ENCODE results near the gene PPP2R2C.

PPP2R2C gene

GRCh38 chr4:6318206-6318605 is 154.2 kb downstream of the PPP2R2C start:
- Histone ChIP-seq H3K9me3 (ENCODE audit: control insufficient read depth, low read length) (peaks cover 5% of the 10 kb centered on the region), H2AK5ac (ENCODE audit: low read length, severe bottlenecking) (no peak overlapping the region), H3K14ac (ENCODE audit: low read length in 2 of 2) (no peak overlapping the region), H2BK5ac (ENCODE audit: low read depth, low read length, poor library complexity, severe bottlenecking) (no peak overlapping the region), H3K27ac (ENCODE audit: low read length, poor library complexity, severe bottlenecking) (no peak overlapping the region), H4K91ac (ENCODE audit: low read length) (no peak overlapping the region), H3K27me3 (ENCODE audit: control insufficient read depth in 1 of 2, insufficient read depth in 1 of 2, low read length in 2 of 2) (peaks cover 0 to 81% of the 10 kb centered on the region in 2 experiments), H3K79me1 (replicated peaks; ENCODE audit: low read length, poor library complexity, severe bottlenecking) (no peaks in the 10 kb centered on the region), H2BK120ac (ENCODE audit: low read depth, low read length) (no peak overlapping the region), H4K8ac (ENCODE audit: low read length) (no peak overlapping the region), H3K23ac (ENCODE audit: low read length in 2 of 2) (no peak overlapping the region), H3K36me3 (ENCODE audit: control insufficient read depth in 1 of 2, insufficient read depth in 2 of 2, low read depth in 1 of 2, low read length in 2 of 2) (no peaks in the 10 kb centered on the region), H2BK15ac (ENCODE audit: low read depth, poor library complexity, severe bottlenecking) (no peak overlapping the region), H2AFZ (ENCODE audit: low read depth, low read length) (no peak overlapping the region), H3K4me1 (ENCODE audit: control insufficient read depth, insufficient read depth, low read depth, low read length) (peaks cover 17% of the 10 kb centered on the region), H2BK12ac (ENCODE audit: low read length in 2 of 2) (no peak overlapping the region), H3K18ac (ENCODE audit: low read depth in 1 of 2, low read length in 2 of 2) (no peak overlapping the region), H3K4ac (ENCODE audit: low read depth in 1 of 2, low read length in 2 of 2) (no peak overlapping the region), H3K9ac (ENCODE audit: low read length) (no peak overlapping the region), H3K4me3 (ENCODE audit: insufficient read depth in 1 of 2, low read depth in 1 of 2, low read length in 2 of 2) (no peak overlapping the region), H3K4me2 (ENCODE audit: low read length, poor library complexity, severe bottlenecking) (no peak overlapping the region)
- WGBS: 85% methylated on average over 12 of the region's 12 CpGs
- no peak for DNase-seq

- H2BK15ac ChIP-seq (ENCODE audit: low read depth, poor library complexity, severe bottlenecking): no peak overlapping the region
- H3K9me3 ChIP-seq (ENCODE audit: control insufficient read depth, low read length): peaks cover 5% of the 10 kb centered on the region
- no peaks in the 10 kb centered on the region for H3K36me3 ChIP-seq (ENCODE audit: control insufficient read depth in 1 of 2, insufficient read depth in 2 of 2, low read depth in 1 of 2, low read length in 2 of 2)
- H3K9ac ChIP-seq (ENCODE audit: low read length): no peak overlapping the region
- no peak overlapping the region for H3K23ac ChIP-seq (ENCODE audit: low read length in 2 of 2)
- H3K79me1 ChIP-seq (replicated peaks; ENCODE audit: low read length, poor library complexity, severe bottlenecking): no peaks in the 10 kb centered on the region
- no peak overlapping the region for H3K27ac ChIP-seq (ENCODE audit: low read length, poor library complexity, severe bottlenecking)
- DNase-seq: no peak
- no peak overlapping the region for H4K8ac ChIP-seq (ENCODE audit: low read length)
- H3K4ac ChIP-seq (ENCODE audit: low read depth in 1 of 2, low read length in 2 of 2): no peak overlapping the region
- peaks cover 9% of the 10 kb centered on the region for H3K4me1 ChIP-seq (ENCODE audit: control insufficient read depth, insufficient read depth, low read depth, low read length)
- no peak overlapping the region for H4K91ac ChIP-seq (ENCODE audit: low read length)
- H2BK120ac ChIP-seq (ENCODE audit: low read depth, low read length): no peak overlapping the region
- H3K4me3 ChIP-seq (ENCODE audit: insufficient read depth in 1 of 2, low read depth in 1 of 2, low read length in 2 of 2): no peak overlapping the region
- no peak overlapping the region for H2AK5ac ChIP-seq (ENCODE audit: low read length, severe bottlenecking)
- no peak overlapping the region for H2BK12ac ChIP-seq (ENCODE audit: low read length in 2 of 2)
- H2AFZ ChIP-seq (ENCODE audit: low read depth, low read length): no peak overlapping the region
- H3K4me2 ChIP-seq (ENCODE audit: low read length, poor library complexity, severe bottlenecking): no peak overlapping the region
- 83% methylated on average over 5 of the region's 6 CpGs for WGBS
- H2BK5ac ChIP-seq (ENCODE audit: low read depth, low read length, poor library complexity, severe bottlenecking): no peak overlapping the region
- no peak overlapping the region for H3K18ac ChIP-seq (ENCODE audit: low read depth in 1 of 2, low read length in 2 of 2)
- H3K14ac ChIP-seq (ENCODE audit: low read length in 2 of 2): no peak overlapping the region
- H3K27me3 ChIP-seq (ENCODE audit: control insufficient read depth in 1 of 2, insufficient read depth in 1 of 2, low read length in 2 of 2): peaks cover 0 to 82% of the 10 kb centered on the region in 2 experiments
Observed at GRCh38 chr4:6316461-6317003, 155.9 kb downstream of the PPP2R2C start.

GRCh38 chr4:6313216-6313615 is 159.2 kb downstream of the PPP2R2C start:
- Histone ChIP-seq H3K4me1 (ENCODE audit: control insufficient read depth, insufficient read depth, low read depth, low read length) (peaks cover 3% of the 10 kb centered on the region), H4K8ac (ENCODE audit: low read length) (no peak overlapping the region), H2BK120ac (ENCODE audit: low read depth, low read length) (no peak overlapping the region), H3K27me3 (ENCODE audit: control insufficient read depth in 1 of 2, insufficient read depth in 1 of 2, low read length in 2 of 2) (peaks cover 0 to 87% of the 10 kb centered on the region in 2 experiments), H2AK5ac (ENCODE audit: low read length, severe bottlenecking) (no peak overlapping the region), H3K79me1 (replicated peaks; ENCODE audit: low read length, poor library complexity, severe bottlenecking) (no peaks in the 10 kb centered on the region), H3K4me2 (ENCODE audit: low read length, poor library complexity, severe bottlenecking) (no peak overlapping the region), H2BK12ac (ENCODE audit: low read length in 2 of 2) (no peak overlapping the region), H3K23ac (ENCODE audit: low read length in 2 of 2) (no peak overlapping the region), H3K14ac (ENCODE audit: low read length in 2 of 2) (no peak overlapping the region), H3K9ac (ENCODE audit: low read length) (no peak overlapping the region), H2BK5ac (ENCODE audit: low read depth, low read length, poor library complexity, severe bottlenecking) (no peak overlapping the region), H4K91ac (ENCODE audit: low read length) (no peak overlapping the region), H3K18ac (ENCODE audit: low read depth in 1 of 2, low read length in 2 of 2) (no peak overlapping the region), H3K4ac (ENCODE audit: low read depth in 1 of 2, low read length in 2 of 2) (no peak overlapping the region), H2BK15ac (ENCODE audit: low read depth, poor library complexity, severe bottlenecking) (no peak overlapping the region), H3K36me3 (ENCODE audit: control insufficient read depth in 1 of 2, insufficient read depth in 2 of 2, low read depth in 1 of 2, low read length in 2 of 2) (no peaks in the 10 kb centered on the region), H3K27ac (ENCODE audit: low read length, poor library complexity, severe bottlenecking) (no peak overlapping the region), H2AFZ (ENCODE audit: low read depth, low read length) (no peak overlapping the region), H3K9me3 (ENCODE audit: control insufficient read depth, low read length) (peaks cover 8% of the 10 kb centered on the region), H3K4me3 (ENCODE audit: insufficient read depth in 1 of 2, low read depth in 1 of 2, low read length in 2 of 2) (no peak overlapping the region)
- no peak for DNase-seq
- WGBS: 85% methylated on average over 6 of the region's 6 CpGs

DNA sequence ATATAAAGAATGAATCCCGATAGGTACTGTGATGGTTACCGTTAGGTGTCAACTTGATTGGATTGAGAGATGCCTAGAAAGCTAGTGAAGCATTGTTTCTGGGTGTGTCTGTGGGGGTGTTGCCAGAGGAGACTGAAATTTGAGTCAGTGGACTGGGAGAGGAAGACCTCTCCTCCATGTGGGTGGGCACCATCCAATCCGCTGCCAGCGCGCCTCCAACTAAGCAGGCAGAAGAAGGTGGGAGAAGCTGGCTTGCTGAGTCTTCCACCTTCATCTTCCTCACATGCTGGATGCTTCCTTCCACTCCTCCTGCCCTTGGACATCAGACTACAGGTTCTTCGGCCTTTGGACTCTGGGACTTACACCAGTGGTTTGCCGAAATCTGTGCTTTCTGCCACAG is 162.6 kb downstream of the PPP2R2C start:
- WGBS: 92% methylated on average over 7 of the region's 7 CpGs
- Histone ChIP-seq H3K18ac (ENCODE audit: low read depth in 1 of 2, low read length in 2 of 2) (no peak overlapping the region), H2AFZ (ENCODE audit: low read depth, low read length) (no peak overlapping the region), H3K36me3 (ENCODE audit: control insufficient read depth in 1 of 2, insufficient read depth in 2 of 2, low read depth in 1 of 2, low read length in 2 of 2) (peaks cover 0 to 20% of the 10 kb centered on the region in 2 experiments), H2AK5ac (ENCODE audit: low read length, severe bottlenecking) (no peak overlapping the region), H3K27me3 (ENCODE audit: control insufficient read depth in 1 of 2, insufficient read depth in 1 of 2, low read length in 2 of 2) (peaks cover 0 to 89% of the 10 kb centered on the region in 2 experiments), H3K9me3 (ENCODE audit: control insufficient read depth, low read length) (peaks cover 8% of the 10 kb centered on the region), H3K79me1 (replicated peaks; ENCODE audit: low read length, poor library complexity, severe bottlenecking) (peaks cover 6% of the 10 kb centered on the region), H3K9ac (ENCODE audit: low read length) (no peak overlapping the region), H4K91ac (ENCODE audit: low read length) (no peak overlapping the region), H2BK15ac (ENCODE audit: low read depth, poor library complexity, severe bottlenecking) (no peak overlapping the region), H2BK12ac (ENCODE audit: low read length in 2 of 2) (no peak overlapping the region), H3K4me1 (ENCODE audit: control insufficient read depth, insufficient read depth, low read depth, low read length) (peaks cover 3% of the 10 kb centered on the region), H3K14ac (ENCODE audit: low read length in 2 of 2) (no peak overlapping the region), H4K8ac (ENCODE audit: low read length) (no peak overlapping the region), H2BK120ac (ENCODE audit: low read depth, low read length) (no peak overlapping the region), H3K4ac (ENCODE audit: low read depth in 1 of 2, low read length in 2 of 2) (no peak overlapping the region), H3K4me3 (ENCODE audit: insufficient read depth in 1 of 2, low read depth in 1 of 2, low read length in 2 of 2) (no peak overlapping the region), H3K27ac (ENCODE audit: low read length, poor library complexity, severe bottlenecking) (no peak overlapping the region), H2BK5ac (ENCODE audit: low read depth, low read length, poor library complexity, severe bottlenecking) (no peak overlapping the region), H3K23ac (ENCODE audit: low read length in 2 of 2) (no peak overlapping the region), H3K4me2 (ENCODE audit: low read length, poor library complexity, severe bottlenecking) (no peak overlapping the region)
- no peak for DNase-seq
